GM19043 (cell line): ENCODE results near the gene KDM7A.
"Not testable (repeated sequence)": the region's sequence is repeated elsewhere in the genome, so short reads cannot be mapped to it uniquely, and the experiment has no call there.

Experiments
- ATAC-seq: cut with Tn5 transposase; IDR thresholded peaks from one replicate; pipeline ENCODE4 v1.9.1; 2021; ENCODE audit warnings: low read depth; ENCODE audit not compliant: unreplicated experiment

Gene KDM7A

GRCh38 chr7:140162081-140162480 is 14.7 kb downstream of the KDM7A start:
- ATAC-seq = not testable (repeated sequence)

DNA sequence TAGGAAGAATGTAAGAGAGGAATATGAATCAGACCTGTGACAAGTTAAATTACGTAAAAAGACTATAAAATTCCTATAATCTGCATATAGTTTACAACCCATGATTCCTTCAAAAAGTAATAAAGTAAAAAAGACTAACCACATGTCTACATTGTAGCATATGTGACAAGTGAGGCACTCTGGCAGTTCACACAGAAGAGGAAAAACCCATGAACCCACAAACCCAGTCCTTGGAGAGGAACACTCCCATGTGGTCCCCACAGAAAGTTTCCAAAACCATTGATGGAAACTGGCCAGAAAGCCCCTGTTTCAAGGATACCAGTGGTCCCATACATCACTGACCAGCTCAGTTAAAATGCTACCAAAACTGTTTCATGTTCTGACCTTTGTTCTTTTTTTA is 15.7 kb downstream of the KDM7A start:
- no peak for ATAC-seq

DNA sequence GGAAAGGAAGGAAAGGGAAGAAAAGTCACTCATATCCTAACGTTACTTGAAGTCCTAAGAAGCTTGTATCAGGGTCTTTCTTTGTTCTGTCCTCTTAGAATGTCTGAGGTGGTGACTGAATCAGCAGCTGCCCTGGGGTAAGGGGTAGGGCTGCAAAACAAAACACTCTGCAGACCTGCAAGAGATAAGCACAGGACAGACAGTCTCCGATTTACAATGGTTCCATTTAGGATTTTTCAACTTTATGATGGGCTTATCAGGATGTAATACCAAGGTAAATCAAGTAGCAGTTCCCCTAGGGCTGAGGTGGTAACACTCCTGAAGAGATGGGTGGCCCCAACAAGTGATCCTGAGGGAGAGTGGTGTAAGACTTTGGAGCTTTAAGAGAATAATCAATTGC is 16.5 kb downstream of the KDM7A start:
- ATAC-seq = no peak

DNA sequence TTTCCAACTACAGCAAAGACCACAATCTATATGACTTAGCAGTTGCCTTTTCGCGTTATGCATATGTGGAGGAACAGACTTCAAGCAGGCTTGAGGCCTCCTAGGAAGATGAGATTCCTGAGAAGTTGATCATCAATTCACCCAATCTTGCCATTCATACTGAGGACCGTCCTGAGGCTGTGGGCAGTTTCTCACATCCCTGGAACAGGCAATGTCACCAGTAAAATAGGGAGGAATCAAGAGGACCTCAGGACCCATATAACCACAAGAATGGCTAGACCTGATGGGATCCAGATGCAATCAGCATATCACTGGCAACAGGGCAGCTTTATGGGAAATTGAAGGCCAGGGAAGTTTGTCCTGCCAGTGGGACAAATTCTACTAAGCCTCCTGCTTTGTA is 17.3 kb downstream of the KDM7A start:
- ATAC-seq = no peak

DNA sequence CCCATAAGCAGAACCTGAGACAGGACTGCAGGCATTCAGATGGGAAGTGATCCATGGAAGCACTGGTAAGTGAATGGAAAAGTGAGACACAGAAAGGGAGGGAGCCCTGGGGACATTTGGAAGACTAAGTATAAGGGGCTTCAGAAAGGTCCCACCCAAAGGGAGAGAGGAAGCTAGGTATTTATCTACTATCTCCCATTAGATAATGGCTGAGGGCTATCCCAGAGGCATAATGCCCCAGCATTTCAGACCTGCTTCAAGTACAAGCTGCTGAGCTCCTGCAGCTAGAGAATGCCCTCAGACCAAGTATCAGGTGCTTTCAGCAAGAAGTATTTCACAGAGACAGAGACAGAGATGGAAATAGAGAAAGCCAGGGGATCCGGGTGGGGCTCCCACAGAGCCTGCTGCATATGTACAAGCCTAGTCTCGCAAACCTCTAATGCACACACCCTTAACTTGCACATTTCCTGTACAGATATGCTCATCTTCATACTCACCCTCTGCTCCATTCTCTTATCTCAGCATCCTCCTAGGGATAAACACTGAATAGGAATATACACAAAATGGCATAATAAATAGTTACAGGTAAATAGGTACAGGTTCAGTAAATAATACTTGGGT is 20.2 kb downstream of the KDM7A start:
- no peak for ATAC-seq

GRCh38 chr7:140155428-140155827 is 21.4 kb downstream of the KDM7A start:
- no peak for ATAC-seq

DNA sequence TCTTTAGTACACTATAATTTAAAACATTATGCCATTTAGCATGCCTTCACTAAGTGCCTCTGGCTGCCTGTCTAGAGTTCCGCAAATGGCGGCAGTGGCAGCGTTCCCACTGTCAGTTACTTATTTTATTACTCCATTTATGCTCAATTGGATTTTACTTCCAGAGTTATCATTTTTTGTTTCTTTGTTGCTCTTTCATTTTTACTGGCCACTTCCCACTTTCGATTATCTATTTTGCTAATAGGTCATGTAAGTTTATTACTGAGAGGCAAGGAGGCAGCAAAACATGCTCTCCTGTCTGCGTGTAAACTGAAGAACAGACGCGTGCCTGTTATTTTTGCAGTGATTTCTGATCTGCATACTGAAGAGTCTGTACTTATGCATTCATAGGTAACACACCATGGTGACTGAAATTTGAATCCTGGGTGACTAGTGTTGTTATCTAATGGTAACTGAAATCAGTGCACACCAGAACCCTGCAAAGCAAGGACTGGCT is 23.1 kb downstream of the KDM7A start:
- no peak for ATAC-seq

DNA sequence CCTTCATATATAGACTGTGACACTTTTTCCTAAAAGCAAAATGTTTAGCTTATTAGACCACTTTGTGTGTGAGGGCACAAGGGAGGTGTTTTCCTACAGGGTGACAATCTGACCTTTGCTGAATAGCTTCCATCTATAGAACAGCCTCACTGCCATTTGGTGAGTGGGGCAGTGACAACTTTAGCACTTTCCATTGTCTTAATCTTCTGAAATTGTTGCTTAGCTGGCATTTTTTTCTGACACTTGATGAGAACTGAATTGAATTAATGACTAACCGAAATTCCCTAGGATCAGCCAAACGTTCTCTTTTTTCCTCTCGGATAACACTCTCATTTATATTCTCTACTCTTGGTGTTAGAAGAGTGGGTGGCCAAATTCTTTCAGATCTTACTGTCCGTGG is 30.2 kb downstream of the KDM7A start:
- ATAC-seq = no peak

DNA sequence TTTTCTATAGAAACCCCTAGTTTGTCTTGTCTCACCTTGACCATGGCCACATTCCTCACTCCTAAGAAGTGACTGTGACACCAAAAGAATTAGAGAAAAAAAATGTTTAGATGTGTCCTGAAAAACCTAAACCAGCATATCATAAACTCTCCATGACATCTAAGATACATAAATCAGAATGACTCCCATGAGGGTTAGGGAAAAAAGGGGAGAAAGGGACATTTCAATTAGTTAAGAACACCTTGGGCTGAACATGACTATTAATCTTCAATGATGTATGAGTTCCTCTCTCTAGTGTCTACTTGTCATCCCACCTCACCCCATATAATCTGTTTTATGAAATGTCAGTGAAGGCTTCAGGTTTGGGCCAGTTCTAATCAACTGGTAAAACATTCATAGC is 31.1 kb downstream of the KDM7A start:
- ATAC-seq = no peak

DNA sequence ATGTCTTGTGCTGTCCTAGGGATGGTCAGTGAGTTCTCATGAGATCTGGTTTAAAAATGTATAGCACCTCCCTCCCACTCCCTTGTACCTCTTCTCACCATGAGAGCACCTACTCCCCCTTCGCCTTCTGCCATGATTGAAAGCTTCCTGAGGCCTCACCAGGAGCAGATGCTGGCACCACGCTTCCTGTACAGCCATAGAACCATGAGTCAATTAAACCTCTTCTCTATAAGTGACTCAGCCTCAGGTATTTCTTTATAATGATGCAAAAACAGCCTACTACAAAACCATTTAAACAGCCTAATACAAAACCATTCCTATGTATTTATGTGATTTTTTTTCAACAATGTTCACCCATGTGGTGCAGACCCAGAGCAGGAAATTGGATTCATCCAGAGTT is 32.0 kb downstream of the KDM7A start:
- ATAC-seq = no peak

DNA sequence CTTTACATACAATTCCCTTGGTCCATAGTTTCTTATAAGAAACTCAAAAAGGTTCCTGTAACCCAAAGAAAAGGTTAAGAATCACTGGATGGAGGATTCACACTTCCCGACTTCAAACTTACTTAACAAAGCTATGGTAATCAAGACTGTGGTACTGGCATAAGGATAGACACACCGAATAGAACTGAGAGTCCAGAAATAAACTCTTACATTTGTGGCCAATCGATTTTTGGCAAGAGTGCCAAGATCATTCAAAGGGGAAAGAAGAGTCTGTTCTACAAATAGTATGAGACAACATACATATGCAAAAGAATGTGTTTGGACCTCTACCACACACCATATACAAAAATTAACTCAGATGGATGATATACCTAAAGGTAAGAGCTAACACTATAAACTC is 32.8 kb downstream of the KDM7A start:
- ATAC-seq = no peak

DNA sequence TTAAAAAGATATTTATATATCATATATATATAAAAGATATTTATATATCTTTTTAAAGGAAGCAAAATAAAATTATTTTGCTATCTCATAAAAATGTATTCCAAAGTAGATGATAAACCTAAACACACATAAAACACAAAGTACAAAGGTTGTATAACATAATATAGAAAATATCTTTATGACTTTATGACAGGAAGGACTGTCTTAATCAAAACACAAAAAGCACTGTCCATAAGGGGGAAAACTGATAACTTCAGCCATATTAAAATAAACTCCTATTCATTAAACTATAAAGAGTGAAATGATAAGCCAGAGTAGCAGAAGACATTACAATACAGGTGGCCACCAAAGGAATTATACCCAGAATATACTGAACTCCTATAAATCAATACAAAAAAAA is 34.8 kb downstream of the KDM7A start:
- ATAC-seq = no peak

- ATAC-seq = no peak
These were observed 35.5 kb downstream of the KDM7A start for GRCh38 chr7:140141256-140141655.

GRCh38 chr7:140137078-140137477 is 39.7 kb downstream of the KDM7A start:
- no peak for ATAC-seq

- ATAC-seq = no peak
These were observed 40.7 kb downstream of the KDM7A start for GRCh38 chr7:140136073-140136472.

DNA sequence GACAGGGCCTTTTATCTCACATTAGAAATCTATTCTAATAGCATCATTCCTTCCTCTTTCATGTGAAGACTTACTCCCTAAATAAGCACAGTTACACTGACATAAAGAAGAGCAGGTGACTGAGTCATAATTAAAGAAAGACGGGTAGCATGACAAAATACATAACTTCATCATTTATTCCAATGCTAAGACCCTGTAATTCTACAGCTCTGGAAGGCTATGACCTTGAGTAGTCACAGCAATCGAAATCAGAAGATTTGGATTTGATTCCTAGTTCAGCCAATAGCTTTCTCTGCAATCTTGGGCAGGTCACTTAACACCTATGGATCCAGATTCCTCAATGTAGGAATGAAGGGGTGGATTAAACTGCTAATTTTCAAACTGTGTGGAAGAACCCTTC is 42.7 kb downstream of the KDM7A start:
- no peak for ATAC-seq

- no peak for ATAC-seq
These were observed 49.2 kb downstream of the KDM7A start for GRCh38 chr7:140127360-140128127.

- ATAC-seq = no peak
These were observed 50.2 kb downstream of the KDM7A start for GRCh38 chr7:140126435-140127034.

DNA sequence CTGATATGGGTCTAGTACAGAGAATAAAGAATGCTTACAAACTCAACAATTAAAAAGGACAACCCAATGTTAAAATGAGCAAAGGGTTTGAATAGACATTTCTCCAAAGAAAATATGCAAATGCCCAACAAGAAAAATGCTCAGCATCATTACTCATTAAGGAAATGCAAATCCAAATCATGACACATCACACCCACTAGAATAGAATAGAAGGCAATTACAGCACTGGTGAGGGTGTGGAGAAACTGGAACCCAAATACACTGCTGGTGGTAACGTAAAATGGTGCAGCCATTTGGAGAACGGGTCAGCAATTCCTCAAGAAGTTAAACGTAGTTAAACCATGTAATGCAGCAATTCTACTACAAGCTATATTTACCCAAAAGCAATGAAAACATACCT is 53.8 kb downstream of the KDM7A start:
- ATAC-seq = no peak

GRCh38 chr7:140121326-140121725 is 55.5 kb downstream of the KDM7A start:
- no peak for ATAC-seq

DNA sequence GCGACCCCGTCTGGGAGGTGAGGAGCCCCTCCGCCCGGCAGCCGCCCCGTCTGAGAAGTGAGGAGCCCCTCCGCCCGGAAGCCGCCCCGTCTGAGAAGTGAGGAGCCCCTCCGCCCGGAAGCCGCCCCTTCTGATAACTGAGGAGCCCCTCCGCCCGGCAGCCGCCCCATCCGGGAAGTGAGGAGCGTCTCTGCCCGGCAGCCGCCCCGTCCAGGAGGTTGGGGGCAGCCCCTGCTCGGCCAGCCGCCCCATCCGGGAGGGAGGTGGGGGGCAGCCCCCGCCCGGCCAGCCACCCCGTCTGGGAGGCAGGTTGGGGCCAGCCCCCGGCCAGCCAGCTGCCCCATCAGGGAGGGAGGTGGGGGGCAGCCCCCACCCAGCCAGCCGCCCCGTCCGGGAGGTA is 62.0 kb downstream of the KDM7A start:
- not testable (repeated sequence) for ATAC-seq

- ATAC-seq = not testable (repeated sequence)
These were observed 68.0 kb downstream of the KDM7A start for GRCh38 chr7:140108777-140109176.
